Ishikawa (cell line): ENCODE measurements around the gene ADIPOQ.

Experiments used
- CEBPB ChIP-seq: IDR thresholded peaks from 2 replicates; pipeline ENCODE4 v1.6.1; 2012
- CREB1 ChIP-seq: IDR thresholded peaks from 2 replicates; pipeline ENCODE4 v1.6.1; 2012; ENCODE audit warnings: low read depth
- EGR1 ChIP-seq: IDR thresholded peaks from 2 replicates; pipeline ENCODE4 v1.6.1; 2012
- EP300 ChIP-seq: IDR thresholded peaks from 2 replicates; pipeline ENCODE4 v1.6.1; 2012; ENCODE audit warnings: borderline replicate concordance
- FOXM1 ChIP-seq: IDR thresholded peaks from 2 replicates; pipeline ENCODE4 v1.6.1; 2012; ENCODE audit warnings: low read depth, borderline replicate concordance
- NFIC ChIP-seq: IDR thresholded peaks from 2 replicates; pipeline ENCODE4 v1.6.1; 2012
- RAD21 ChIP-seq: IDR thresholded peaks from 2 replicates; pipeline ENCODE4 v1.6.1; 2012; ENCODE audit warnings: low read depth
- TAF1 ChIP-seq: IDR thresholded peaks from 2 replicates; pipeline ENCODE4 v1.6.1; 2012; ENCODE audit warnings: low read depth, mild to moderate bottlenecking
- TCF12 ChIP-seq: IDR thresholded peaks from 2 replicates; pipeline ENCODE4 v1.6.1; 2012; ENCODE audit warnings: low read depth
- TEAD4 ChIP-seq: IDR thresholded peaks from 2 replicates; pipeline ENCODE4 v1.6.1; 2012
- YY1 ChIP-seq: IDR thresholded peaks from 2 replicates; pipeline ENCODE4 v1.6.1; 2012; ENCODE audit warnings: low read depth
- ZBTB7A ChIP-seq: IDR thresholded peaks from 2 replicates; pipeline ENCODE4 v1.6.1; 2012; ENCODE audit warnings: low read depth
- TF ChIP-seq, protein P1 (sequence below): IDR thresholded peaks from 2 replicates; pipeline ENCODE4 v1.6.1; 2012; ENCODE audit warnings: low read depth, mild to moderate bottlenecking
- TF ChIP-seq, protein P2 (sequence below): IDR thresholded peaks from 2 replicates; pipeline ENCODE4 v1.6.1; 2012
- TF ChIP-seq, protein P3 (sequence below): IDR thresholded peaks from 2 replicates; pipeline ENCODE4 v1.6.1; 2012

Gene ADIPOQ

DNA sequence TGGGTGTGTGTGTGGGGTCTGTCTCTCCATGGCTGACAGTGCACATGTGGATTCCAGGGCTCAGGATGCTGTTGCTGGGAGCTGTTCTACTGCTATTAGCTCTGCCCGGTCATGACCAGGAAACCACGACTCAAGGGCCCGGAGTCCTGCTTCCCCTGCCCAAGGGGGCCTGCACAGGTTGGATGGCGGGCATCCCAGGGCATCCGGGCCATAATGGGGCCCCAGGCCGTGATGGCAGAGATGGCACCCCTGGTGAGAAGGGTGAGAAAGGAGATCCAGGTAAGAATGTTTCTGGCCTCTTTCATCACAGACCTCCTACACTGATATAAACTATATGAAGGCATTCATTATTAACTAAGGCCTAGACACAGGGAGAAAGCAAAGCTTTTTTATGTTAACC is 10.5 kb downstream of the ADIPOQ start:
- TF ChIP-seq RAD21 (no peak), CEBPB (no peak), ZBTB7A (no peak), YY1 (no peak), TEAD4 (no peak), FOXM1 (no peak), TCF12 (no peak), EGR1 (no peak), EP300 (no peak), CREB1 (no peak), TAF1 (no peak), NFIC (no peak)
- TF ChIP-seq, protein P1, sequence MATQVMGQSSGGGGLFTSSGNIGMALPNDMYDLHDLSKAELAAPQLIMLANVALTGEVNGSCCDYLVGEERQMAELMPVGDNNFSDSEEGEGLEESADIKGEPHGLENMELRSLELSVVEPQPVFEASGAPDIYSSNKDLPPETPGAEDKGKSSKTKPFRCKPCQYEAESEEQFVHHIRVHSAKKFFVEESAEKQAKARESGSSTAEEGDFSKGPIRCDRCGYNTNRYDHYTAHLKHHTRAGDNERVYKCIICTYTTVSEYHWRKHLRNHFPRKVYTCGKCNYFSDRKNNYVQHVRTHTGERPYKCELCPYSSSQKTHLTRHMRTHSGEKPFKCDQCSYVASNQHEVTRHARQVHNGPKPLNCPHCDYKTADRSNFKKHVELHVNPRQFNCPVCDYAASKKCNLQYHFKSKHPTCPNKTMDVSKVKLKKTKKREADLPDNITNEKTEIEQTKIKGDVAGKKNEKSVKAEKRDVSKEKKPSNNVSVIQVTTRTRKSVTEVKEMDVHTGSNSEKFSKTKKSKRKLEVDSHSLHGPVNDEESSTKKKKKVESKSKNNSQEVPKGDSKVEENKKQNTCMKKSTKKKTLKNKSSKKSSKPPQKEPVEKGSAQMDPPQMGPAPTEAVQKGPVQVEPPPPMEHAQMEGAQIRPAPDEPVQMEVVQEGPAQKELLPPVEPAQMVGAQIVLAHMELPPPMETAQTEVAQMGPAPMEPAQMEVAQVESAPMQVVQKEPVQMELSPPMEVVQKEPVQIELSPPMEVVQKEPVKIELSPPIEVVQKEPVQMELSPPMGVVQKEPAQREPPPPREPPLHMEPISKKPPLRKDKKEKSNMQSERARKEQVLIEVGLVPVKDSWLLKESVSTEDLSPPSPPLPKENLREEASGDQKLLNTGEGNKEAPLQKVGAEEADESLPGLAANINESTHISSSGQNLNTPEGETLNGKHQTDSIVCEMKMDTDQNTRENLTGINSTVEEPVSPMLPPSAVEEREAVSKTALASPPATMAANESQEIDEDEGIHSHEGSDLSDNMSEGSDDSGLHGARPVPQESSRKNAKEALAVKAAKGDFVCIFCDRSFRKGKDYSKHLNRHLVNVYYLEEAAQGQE: no peak
- TF ChIP-seq, protein P2, sequence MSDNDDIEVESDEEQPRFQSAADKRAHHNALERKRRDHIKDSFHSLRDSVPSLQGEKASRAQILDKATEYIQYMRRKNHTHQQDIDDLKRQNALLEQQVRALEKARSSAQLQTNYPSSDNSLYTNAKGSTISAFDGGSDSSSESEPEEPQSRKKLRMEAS: no peak
- TF ChIP-seq, protein P3, sequence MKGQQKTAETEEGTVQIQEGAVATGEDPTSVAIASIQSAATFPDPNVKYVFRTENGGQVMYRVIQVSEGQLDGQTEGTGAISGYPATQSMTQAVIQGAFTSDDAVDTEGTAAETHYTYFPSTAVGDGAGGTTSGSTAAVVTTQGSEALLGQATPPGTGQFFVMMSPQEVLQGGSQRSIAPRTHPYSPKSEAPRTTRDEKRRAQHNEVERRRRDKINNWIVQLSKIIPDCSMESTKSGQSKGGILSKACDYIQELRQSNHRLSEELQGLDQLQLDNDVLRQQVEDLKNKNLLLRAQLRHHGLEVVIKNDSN: no peak

DNA sequence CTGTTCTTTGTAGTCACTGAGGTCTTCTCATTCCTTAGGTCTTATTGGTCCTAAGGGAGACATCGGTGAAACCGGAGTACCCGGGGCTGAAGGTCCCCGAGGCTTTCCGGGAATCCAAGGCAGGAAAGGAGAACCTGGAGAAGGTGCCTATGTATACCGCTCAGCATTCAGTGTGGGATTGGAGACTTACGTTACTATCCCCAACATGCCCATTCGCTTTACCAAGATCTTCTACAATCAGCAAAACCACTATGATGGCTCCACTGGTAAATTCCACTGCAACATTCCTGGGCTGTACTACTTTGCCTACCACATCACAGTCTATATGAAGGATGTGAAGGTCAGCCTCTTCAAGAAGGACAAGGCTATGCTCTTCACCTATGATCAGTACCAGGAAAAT is 11.6 kb downstream of the ADIPOQ start:
- TF ChIP-seq ZBTB7A (no peak), YY1 (no peak), RAD21 (no peak)
- TF ChIP-seq, protein P3: no peak

DNA sequence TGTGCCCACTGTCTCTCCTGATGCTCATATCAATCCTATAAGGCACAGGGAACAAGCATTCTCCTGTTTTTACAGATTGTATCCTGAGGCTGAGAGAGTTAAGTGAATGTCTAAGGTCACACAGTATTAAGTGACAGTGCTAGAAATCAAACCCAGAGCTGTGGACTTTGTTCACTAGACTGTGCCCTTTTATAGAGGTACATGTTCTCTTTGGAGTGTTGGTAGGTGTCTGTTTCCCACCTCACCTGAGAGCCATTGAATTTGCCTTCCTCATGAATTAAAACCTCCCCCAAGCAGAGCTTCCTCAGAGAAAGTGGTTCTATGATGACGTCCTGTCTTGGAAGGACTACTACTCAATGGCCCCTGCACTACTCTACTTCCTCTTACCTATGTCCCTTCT is 12.4 kb downstream of the ADIPOQ start:
- no peak for TF ChIP-seq EGR1
- no peak for TF ChIP-seq TEAD4
- TF ChIP-seq EP300: no peak
- TF ChIP-seq TAF1: no peak
- TF ChIP-seq, protein P3: no peak
- no peak for TF ChIP-seq TCF12

DNA sequence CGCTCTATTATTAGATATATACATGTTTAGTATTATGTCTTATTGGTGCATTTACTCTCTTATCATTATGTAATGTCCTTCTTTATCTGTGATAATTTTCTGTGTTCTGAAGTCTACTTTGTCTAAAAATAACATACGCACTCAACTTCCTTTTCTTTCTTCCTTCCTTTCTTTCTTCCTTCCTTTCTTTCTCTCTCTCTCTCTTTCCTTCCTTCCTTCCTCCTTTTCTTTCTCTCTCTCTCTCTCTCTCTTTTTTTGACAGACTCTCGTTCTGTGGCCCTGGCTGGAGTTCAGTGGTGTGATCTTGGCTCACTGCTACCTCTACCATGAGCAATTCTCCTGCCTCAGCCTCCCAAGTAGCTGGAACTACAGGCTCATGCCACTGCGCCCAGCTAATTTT is 15.2 kb downstream of the ADIPOQ start:
- TF ChIP-seq YY1: no peak
- TF ChIP-seq NFIC: no peak
- TF ChIP-seq, protein P3: no peak
- no peak for TF ChIP-seq CREB1
- no peak for TF ChIP-seq TEAD4
- no peak for TF ChIP-seq ZBTB7A
- TF ChIP-seq TCF12: no peak
- no peak for TF ChIP-seq FOXM1
- no peak for TF ChIP-seq EP300
- TF ChIP-seq RAD21: no peak

DNA sequence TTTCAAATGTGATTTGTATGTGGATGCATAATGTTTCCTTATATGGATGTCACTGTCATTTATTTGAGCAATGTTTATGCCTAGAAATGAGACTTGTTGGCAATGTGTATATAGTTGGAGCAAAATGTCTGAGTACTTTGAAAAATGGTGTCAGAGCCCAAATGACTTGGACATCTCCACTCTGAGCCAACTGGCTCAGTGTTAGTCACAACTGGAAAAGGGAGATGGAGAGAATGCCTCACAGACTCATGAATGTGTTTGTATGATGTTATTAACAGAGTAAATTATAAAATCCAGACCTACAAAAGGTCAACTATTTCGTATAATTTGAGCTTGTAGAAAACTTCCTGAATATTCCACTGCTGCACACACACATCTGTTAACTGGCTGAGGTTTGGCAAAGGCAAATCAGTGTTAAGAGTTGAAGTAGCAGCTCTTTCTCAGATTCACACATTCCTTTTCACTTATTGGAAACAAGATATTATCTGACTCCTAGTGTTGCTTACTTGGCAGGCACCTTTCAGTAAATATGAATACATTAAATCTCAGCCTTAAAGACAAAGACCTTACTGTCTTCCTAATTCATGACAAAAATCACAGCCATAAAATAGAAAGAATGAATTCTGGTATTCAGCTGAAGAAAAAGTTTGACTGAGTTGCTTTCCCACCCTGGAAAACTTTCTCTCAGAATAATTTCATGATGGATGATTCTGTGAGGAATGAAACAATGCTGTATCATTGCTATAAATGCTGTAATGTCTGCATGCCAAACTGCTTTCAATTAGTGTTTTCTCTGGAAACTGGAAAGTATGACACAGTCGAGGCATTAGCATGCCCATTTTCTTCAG is 27.0 kb downstream of the ADIPOQ start:
- TF ChIP-seq, protein P2: no peak
- no peak for TF ChIP-seq YY1
- no peak for TF ChIP-seq CEBPB
- no peak for TF ChIP-seq TEAD4

DNA sequence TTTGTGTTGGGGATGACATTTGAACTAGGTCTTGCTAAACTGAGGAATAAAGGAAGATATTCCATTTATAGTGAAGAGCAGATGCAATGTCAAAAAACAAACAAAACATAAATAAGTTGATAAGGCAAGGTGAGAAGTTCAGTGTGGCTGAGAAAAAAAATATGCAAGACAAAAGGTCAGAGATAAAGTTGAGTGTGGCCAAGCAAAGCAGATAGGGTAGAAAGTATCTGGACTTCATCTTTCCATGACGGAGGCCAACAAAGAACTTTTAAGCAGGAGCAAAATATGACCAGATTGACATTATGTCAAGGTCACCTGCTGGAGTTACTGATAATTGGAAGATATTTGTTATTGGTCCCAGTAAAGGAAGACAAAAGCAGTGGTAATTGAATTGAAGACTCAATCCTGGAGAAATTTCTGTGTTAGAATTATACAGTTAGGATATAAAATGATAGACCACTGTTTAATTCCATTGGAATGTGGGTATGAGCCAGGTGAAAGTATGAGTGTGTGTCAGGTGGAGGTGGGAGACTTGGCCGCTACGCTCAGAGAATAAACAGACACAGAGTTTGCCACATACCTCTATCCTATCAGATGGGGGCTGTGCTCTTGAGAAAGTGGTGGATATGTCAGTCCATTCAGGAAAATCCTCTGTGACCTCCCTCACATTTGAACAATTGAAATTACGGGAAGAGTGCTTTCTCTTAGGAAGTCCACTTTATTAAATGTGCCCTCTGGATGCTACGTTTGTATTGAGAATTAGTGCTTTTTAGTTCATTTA is 28.1 kb downstream of the ADIPOQ start:
- TF ChIP-seq EP300 (no peak), FOXM1 (no peak), RAD21 (no peak), CEBPB (no peak), EGR1 (no peak), TAF1 (no peak), CREB1 (no peak), NFIC (no peak), ZBTB7A (no peak), YY1 (no peak), TCF12 (no peak), TEAD4 (no peak)
- TF ChIP-seq, protein P3: no peak
- TF ChIP-seq, protein P2: no peak
- TF ChIP-seq, protein P1: no peak
